Activated T-cell treated with anti-CD3 and anti-CD28 coated beads, Interleukin-2, amount 50 U/mL, for 72 hours (primary cell): ENCODE measurements around the gene PTGFRN. TPM values are rescaled to one million over a fixed set of nuclear protein-coding genes. Genes with fewer than 3 reads are reported as not detected.

Source experiments
- ATAC-seq, 2 donors: fragments of 150-1000 bp; cut with Tn5 transposase; replicated peaks in 1 of 2; 2 replicates each; pipeline ENCODE4 v1.10.0; 2021; ENCODE audit warnings: moderate library complexity in 2 of 2, mild to moderate bottlenecking in 1 of 2
- DNase-seq, 2 donors: peaks; one replicate each; pipeline ENCODE4 v3.0.0; 2021 to 2022; ENCODE audit warnings: mixed read lengths in 1 of 2
- H3K27ac Mint-ChIP-seq: one replicate; pipeline ENCODE4 v1.8.0; 2022; ENCODE audit warnings: mild to moderate bottlenecking, moderate library complexity, mixed read lengths
- H3K27me3 Mint-ChIP-seq: one replicate; pipeline ENCODE4 v1.8.0; 2022; ENCODE audit warnings: low read depth, mixed read lengths
- H3K36me3 Mint-ChIP-seq, 2 donors: one replicate each; pipeline ENCODE4 v1.8.0; 2022; ENCODE audit warnings: mixed read lengths in 2 of 2, mild to moderate bottlenecking in 1 of 2; ENCODE audit not compliant: insufficient read depth in 2 of 2
- H3K4me1 Mint-ChIP-seq: one replicate; pipeline ENCODE4 v1.8.0; 2022; ENCODE audit warnings: low read depth, mixed read lengths
- H3K4me3 Mint-ChIP-seq, 2 donors: one replicate each; pipeline ENCODE4 v1.8.0; 2022; ENCODE audit warnings: mild to moderate bottlenecking in 2 of 2, mixed read lengths in 2 of 2, moderate library complexity in 2 of 2
- H3K9me3 Mint-ChIP-seq, 2 donors: one replicate each; pipeline ENCODE4 v1.8.0; 2022; ENCODE audit warnings: mixed read lengths in 2 of 2
- total RNA-seq, 2 donors: library from RNA; stranded (reverse); gene quantifications; one replicate each; pipeline ENCODE4 v1.2.3, GENCODE V29; 2022

PTGFRN gene
- total RNA-seq, 2 donors from 2014 or later, result 14.0 to 14.8 TPM

DNA sequence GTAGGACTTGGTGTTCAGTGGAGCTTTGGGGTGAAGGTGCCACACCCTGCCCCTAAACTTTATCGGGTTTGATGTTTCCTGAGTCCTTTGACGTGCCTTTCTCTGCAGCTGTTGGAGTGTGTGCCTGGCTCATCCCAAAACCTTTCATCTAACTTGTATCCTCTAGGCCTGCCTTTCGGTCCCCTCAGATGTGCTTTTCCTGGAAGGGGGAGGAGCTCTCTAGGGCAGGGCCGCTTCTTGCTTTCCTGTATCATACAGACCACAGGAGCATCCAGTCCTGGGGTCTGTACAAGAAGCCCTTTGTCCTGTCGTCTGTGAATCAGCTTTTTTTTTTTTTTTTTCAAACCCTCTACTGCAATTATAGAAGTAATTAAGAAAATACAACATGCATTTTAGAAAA, 35.7 kb downstream of the PTGFRN start:
- no peaks in the 10 kb centered on the region for H3K27me3 Mint-ChIP-seq
- H3K4me3 Mint-ChIP-seq, result no peak overlapping the region
- peaks cover 35% of the 10 kb centered on the region for H3K4me1 Mint-ChIP-seq
- no peak for ATAC-seq
- H3K27ac Mint-ChIP-seq, result no peak overlapping the region
- no peaks in the 10 kb centered on the region for H3K9me3 Mint-ChIP-seq
- DNase-seq, result no peak
- no peaks in the 10 kb centered on the region for H3K36me3 Mint-ChIP-seq

DNA sequence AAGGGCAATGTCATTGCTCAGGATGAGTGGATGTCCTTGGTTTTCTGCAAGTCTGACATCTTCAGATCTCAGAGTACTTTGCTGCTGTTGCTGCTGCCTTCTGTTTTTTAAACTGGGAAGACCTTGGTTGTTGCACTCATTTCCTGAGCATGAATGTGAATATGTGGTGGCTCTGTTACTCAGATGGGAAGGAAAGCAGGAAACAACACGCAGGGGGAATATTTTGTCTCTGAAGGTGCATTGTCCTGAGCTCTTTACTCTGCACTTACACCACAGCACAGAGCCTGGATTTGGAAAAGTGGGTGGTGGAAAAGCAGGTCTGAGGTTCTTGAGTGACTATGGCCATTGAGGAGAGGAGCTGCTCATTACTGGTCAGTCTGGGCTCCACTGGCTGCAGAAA, 36.3 kb downstream of the PTGFRN start:
- Mint-ChIP-seq H3K27me3 (no peaks in the 10 kb centered on the region), H3K4me1 (peaks cover 35% of the 10 kb centered on the region), H3K36me3 (no peaks in the 10 kb centered on the region), H3K27ac (no peak overlapping the region), H3K4me3 (no peak overlapping the region), H3K9me3 (no peaks in the 10 kb centered on the region)
- no peak for ATAC-seq
- no peak for DNase-seq

DNA sequence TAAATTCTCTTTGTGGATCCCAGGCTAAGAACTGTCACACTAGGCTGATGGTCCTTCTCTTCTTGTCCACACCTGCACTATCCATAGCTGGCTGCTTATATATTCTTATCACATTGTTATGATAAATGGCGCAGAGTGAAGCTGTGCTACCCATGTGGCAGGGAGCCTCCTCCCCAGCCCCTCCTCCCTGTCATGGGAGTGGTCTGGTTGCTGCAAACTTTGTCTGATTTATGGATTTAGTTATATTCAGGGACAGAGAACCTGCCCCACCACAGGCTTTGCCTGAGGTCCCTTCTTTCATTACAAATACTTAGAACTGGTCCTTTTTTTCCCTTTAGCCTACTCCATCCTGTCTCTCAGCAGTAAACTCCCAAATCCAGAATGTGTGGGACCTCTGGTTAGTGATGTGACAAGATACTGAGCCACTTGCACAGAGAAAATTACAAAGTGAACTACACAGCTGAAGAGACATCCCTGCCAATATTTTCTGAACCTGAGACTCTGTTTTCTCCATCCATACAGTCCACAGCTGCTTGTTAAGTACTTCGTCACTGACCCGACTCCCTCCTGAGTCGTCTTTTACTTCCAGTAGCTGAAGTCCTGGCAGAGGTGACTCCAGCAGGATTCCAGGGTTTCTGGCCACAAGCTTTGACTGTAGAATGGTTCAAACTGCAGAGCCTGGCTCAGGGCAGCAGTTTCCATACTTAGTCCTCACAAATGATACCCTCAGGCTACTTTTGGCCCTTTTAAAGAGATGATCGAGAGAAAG, 37.6 kb downstream of the PTGFRN start:
- H3K27ac Mint-ChIP-seq, result no peak overlapping the region
- ATAC-seq, result no peak
- no peaks in the 10 kb centered on the region for H3K36me3 Mint-ChIP-seq

DNA sequence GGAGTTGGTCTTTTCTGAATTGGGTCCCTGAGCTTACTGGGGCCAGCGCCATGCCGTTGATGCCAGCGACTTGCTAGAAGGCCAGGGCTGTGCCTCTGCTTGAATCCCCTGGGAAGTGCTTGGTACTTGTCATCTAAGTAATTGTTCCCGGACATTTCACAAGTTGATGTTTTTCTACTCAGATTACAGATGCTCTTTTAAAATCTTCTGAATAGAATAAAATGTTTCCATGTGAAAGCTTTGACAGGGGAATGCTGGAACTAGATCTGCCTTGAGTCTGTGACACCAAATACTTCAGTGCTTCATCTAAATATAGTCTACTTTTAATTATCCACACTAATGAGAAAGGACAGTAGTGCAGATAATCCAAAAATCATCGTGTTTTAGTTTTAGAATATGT, 38.3 kb downstream of the PTGFRN start:
- Mint-ChIP-seq H3K36me3 (no peaks in the 10 kb centered on the region), H3K4me3 (no peak overlapping the region), H3K9me3 (no peaks in the 10 kb centered on the region), H3K27me3 (no peaks in the 10 kb centered on the region), H3K27ac (no peak overlapping the region), H3K4me1 (peaks cover 23% of the 10 kb centered on the region)
- no peak for ATAC-seq
- DNase-seq, result no peak

More for the DNA sequence above, 37.6 kb downstream of the PTGFRN start:
- no peaks in the 10 kb centered on the region for H3K9me3 Mint-ChIP-seq
- no peak for DNase-seq
- no peaks in the 10 kb centered on the region for H3K27me3 Mint-ChIP-seq
- H3K4me1 Mint-ChIP-seq, result peaks cover 31% of the 10 kb centered on the region
- H3K4me3 Mint-ChIP-seq, result no peak overlapping the region

DNA sequence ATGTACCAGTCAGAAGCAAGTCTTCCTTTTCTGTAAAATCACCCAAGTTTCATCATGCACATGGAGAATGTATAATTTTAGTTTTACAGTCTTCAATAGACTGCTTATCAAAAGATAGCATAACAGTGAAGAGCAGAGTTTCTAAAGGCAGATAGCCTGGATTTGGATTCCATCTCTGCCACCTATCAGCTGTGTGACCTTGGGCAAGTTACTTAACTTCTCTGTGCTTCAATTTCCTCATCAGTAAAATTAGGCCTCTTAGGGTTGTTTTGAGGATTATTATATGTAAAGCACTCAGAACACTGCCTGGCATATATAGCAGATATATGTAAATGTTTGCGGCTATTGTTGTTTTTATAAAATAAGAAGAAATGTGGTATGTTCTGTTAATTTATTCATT, 38.9 kb downstream of the PTGFRN start:
- H3K36me3 Mint-ChIP-seq, result no peaks in the 10 kb centered on the region
- H3K4me1 Mint-ChIP-seq, result peaks cover 17% of the 10 kb centered on the region
- H3K27me3 Mint-ChIP-seq, result no peaks in the 10 kb centered on the region
- no peak for ATAC-seq
- no peak overlapping the region for H3K4me3 Mint-ChIP-seq
- no peak for DNase-seq
- H3K27ac Mint-ChIP-seq, result peak overlapping the region; percentile 67
- H3K9me3 Mint-ChIP-seq, result no peaks in the 10 kb centered on the region

DNA sequence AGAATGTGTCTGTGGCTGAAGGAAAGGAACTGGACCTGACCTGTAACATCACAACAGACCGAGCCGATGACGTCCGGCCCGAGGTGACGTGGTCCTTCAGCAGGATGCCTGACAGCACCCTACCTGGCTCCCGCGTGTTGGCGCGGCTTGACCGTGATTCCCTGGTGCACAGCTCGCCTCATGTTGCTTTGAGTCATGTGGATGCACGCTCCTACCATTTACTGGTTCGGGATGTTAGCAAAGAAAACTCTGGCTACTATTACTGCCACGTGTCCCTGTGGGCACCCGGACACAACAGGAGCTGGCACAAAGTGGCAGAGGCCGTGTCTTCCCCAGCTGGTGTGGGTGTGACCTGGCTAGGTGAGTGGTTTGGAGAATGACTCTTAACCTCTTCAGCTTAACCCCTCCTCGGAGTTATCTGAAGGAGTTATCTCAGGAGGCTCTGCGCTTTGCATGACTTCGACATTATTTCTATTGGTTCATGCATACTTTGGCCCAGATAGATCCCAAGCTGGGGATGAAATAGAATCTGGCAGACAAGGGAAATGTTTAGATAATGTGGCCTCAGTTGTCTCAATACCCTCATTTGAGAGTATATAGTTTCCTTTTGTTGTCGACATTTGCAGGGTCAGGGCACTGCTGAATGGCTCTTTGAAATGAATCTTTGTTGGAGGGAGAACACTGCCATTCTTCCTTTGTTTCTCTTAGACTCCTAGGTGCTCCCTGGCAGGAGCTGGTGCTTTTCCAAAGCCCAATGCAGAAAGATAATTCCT, 39.7 kb downstream of the PTGFRN start:
- Mint-ChIP-seq H3K27ac (no peak overlapping the region), H3K4me3 (no peak overlapping the region), H3K4me1 (peaks cover 11% of the 10 kb centered on the region), H3K27me3 (no peaks in the 10 kb centered on the region), H3K36me3 (no peaks in the 10 kb centered on the region), H3K9me3 (no peaks in the 10 kb centered on the region)
- no peak for DNase-seq
- ATAC-seq, result no peak

DNA sequence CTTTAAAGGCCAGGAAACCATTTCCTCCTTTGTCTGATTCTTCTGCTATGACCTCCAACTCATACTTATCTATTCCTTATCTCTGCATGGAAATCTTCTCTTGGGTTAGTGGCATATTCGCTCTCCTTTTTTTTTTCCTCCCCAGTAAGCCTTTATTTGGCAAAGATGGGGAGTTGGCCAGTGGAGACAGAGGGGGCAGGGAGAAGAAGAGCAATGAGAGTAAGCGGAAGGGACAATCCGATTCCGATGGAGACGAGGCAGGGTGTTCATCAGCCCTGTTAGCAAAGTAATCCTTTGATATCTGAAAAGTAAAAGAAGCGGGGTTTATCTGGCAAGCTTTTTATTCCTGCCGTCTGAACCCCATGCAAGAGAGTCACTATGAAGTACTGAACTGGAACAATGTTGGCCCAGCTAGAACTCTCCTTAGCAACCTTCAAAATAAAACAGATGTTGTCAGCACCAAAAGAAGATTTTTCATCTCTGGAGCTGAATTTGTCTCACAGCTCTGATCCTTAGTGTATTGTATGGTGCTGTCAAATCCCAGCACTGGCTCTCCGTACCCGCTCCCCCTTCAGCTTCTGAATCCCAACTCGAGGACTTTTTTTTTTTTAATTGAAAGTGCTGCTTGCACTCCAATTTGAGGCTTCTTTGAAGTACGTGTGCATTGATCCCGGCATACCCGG, 40.9 kb downstream of the PTGFRN start:
- ATAC-seq (no peak), DNase-seq (no peak)
- H3K27ac Mint-ChIP-seq, result no peak overlapping the region
- H3K4me3 Mint-ChIP-seq, result no peak overlapping the region
- H3K4me1 Mint-ChIP-seq, result peaks cover 3% of the 10 kb centered on the region
- no peaks in the 10 kb centered on the region for H3K36me3 Mint-ChIP-seq
- H3K9me3 Mint-ChIP-seq, result no peaks in the 10 kb centered on the region
- H3K27me3 Mint-ChIP-seq, result no peaks in the 10 kb centered on the region

DNA sequence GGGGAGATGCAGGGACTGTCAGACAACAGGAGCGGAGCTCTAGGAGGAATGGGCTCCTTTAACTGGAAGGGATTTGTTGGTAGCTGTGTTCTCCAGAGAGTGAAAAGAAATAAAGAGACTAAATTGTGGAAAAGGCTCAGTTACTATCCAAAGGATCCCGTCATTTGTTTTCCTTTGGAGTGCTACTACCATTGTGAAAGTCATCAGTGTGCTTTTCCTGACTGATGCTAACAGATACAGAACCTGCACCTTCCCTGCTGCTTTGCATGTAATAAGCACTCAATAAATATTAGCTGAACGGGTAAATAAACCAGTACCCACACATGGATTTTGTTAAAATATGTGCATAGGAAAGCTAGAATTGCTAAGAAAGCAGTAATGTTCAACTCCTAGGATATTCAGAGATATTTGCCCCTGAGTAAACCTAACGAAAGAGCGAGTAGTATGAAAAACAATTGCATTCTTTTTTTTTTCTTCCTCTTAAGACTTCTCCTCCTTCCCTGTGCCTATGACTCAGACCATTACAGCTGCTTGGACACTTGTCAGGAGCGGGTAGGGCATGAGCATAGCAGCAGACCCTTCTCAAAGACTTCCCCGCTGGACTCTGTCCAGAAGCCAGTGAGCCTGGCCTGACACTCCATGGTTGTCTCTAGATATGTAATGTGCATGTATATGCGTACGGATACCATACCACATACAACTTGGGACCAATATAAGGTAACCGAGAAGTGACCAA, 41.7 kb downstream of the PTGFRN start:
- no peak overlapping the region for H3K27ac Mint-ChIP-seq
- H3K27me3 Mint-ChIP-seq, result no peaks in the 10 kb centered on the region
- H3K36me3 Mint-ChIP-seq, result no peaks in the 10 kb centered on the region
- ATAC-seq (no peak), DNase-seq (no peak)
- no peak overlapping the region for H3K4me3 Mint-ChIP-seq
- H3K9me3 Mint-ChIP-seq, result no peaks in the 10 kb centered on the region
- H3K4me1 Mint-ChIP-seq, result no peaks in the 10 kb centered on the region

DNA sequence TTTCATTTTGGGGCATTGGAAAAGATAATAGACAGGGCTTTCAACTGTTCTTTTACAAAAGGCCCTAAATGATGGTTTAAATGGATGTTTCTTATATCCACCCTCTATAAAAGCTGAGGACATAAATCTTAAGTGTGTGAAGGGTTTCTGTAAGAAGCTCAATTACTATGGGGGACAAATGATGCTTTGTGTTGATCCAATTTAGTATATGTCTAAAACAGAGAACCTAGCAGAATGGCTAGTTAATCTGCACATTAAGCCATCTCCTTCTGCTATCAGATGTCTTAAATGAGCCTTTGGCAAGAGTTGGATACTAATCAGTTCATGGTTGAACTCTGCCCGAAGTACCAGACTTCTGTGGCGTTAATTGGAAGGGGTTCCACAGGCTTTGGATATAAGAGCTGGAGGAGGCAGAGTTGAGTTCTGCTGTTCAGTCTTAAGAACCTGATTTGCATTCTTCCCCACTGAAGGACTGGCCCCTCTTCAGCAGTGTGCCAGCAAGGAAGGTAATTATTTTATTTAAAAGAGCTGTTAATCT, 43.1 kb downstream of the PTGFRN start:
- ATAC-seq, result no peak
- no peaks in the 10 kb centered on the region for H3K36me3 Mint-ChIP-seq
- H3K27ac Mint-ChIP-seq, result no peak overlapping the region
- no peaks in the 10 kb centered on the region for H3K9me3 Mint-ChIP-seq
- H3K27me3 Mint-ChIP-seq, result no peaks in the 10 kb centered on the region
- no peak overlapping the region for H3K4me3 Mint-ChIP-seq
- no peak for DNase-seq
- H3K4me1 Mint-ChIP-seq, result no peaks in the 10 kb centered on the region

DNA sequence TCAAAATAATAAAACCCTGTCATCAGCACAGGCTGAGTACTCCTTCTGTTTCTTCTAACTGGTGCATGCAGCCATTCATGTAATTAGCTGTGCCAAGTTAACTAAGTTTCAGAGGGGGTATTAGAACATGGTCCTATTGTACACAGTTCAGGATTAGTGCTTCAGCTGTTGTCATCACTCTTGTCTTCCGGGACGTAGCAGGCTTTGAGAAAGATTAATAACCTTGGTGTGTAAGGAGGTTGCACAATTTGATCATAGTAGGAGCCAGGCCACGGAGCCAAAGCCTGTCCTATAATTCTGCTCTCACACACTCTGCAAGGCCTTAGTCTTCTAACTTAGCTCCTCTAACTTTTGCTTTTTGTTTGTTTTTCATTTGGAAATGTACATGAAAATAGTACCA, 44.7 kb downstream of the PTGFRN start:
- ATAC-seq, result no peak
- Mint-ChIP-seq H3K4me3 (no peak overlapping the region), H3K27ac (no peak overlapping the region), H3K36me3 (no peaks in the 10 kb centered on the region), H3K9me3 (no peaks in the 10 kb centered on the region), H3K4me1 (no peaks in the 10 kb centered on the region), H3K27me3 (no peaks in the 10 kb centered on the region)
- no peak for DNase-seq

DNA sequence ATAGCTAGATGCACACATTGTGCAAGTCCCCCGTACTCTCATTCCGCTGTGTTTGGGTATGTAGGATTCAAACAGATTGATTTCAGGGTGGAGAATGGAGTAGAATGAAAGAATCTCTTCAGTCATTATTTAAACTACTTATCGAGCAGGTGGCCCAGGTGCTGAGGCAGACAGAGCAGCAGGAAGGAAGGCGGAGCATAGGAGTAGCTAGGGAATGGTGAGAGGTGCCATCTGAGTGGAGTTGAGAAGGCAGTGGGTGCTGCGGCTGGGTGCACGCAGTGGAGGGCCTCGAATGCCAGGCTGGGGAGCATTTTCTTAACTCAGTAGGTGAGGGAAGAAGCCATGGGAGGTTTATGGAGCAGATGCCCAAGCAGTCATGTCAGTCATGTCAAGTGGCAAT, 46.7 kb downstream of the PTGFRN start:
- H3K27me3 Mint-ChIP-seq, result no peaks in the 10 kb centered on the region
- H3K27ac Mint-ChIP-seq, result no peak overlapping the region
- H3K36me3 Mint-ChIP-seq, result no peaks in the 10 kb centered on the region
- H3K4me3 Mint-ChIP-seq, result no peak overlapping the region
- H3K4me1 Mint-ChIP-seq, result no peaks in the 10 kb centered on the region
- ATAC-seq, result no peak
- no peaks in the 10 kb centered on the region for H3K9me3 Mint-ChIP-seq
- DNase-seq, result no peak

DNA sequence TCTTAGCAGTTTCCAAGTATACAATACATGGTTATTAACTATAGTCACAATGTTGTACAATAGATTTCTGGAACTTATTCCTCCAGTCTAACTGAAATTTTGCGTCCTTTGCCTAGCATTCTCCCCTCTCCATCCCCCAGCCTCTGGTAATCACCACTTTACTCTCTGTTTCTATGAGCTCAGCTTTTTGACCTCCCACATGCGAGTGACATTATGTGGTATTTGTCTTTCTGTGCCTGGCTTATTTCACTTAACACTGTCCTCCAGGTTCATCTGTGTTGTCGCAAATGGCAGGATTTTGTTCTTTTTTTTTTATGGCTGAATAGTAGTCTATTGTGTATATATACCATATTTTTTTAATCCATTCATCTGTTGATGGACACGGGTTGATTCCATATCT, 47.9 kb downstream of the PTGFRN start:
- ATAC-seq, result no peak
- Mint-ChIP-seq H3K4me3 (no peak overlapping the region), H3K9me3 (no peaks in the 10 kb centered on the region), H3K27ac (no peak overlapping the region), H3K36me3 (no peaks in the 10 kb centered on the region), H3K4me1 (no peaks in the 10 kb centered on the region), H3K27me3 (no peaks in the 10 kb centered on the region)
- DNase-seq, result no peak

DNA sequence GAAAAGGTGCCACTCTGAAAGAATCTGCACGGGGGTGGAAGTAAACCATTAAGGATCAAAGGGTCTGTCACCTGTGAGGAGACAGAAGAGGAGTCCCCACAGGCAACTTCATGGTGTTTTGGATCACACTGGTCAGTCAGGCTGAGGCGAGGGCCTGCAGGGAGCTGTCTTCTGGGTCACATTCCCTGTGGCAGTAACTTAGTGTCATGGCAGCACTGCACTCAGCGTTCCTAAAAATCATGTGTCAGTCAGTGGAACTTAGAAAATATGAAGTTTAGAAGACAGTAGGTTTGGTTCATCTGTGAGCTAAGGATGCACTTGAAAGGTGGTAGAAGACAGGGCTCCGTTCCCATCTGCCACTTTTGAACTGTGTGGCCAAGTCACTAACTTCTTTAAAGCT, 48.4 kb downstream of the PTGFRN start:
- no peaks in the 10 kb centered on the region for H3K4me1 Mint-ChIP-seq
- no peak overlapping the region for H3K27ac Mint-ChIP-seq
- no peaks in the 10 kb centered on the region for H3K27me3 Mint-ChIP-seq
- H3K9me3 Mint-ChIP-seq, result no peaks in the 10 kb centered on the region
- H3K4me3 Mint-ChIP-seq, result no peak overlapping the region
- ATAC-seq (no peak), DNase-seq (no peak)
- no peaks in the 10 kb centered on the region for H3K36me3 Mint-ChIP-seq
